ENCODE data around the gene CYBB. TPM values are rescaled to one million over a fixed set of nuclear protein-coding genes. Genes with fewer than 3 reads are reported as not detected.

CYBB gene
- not detected in 2 replicates for total RNA-seq

DNA sequence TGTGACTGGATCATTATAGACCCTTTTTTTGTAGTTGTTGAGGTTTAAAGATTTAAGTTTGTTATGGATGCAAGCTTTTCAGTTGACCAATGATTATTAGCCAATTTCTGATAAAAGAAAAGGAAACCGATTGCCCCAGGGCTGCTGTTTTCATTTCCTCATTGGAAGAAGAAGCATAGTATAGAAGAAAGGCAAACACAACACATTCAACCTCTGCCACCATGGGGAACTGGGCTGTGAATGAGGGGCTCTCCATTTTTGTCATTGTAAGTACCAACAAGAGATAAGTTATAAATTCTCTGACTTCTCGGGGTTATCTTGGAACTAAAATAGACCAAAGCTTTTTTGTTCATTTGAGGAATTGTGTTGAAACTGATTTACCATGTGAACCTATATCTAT lies at the start of gene CYBB:
Gene CYBB, plus strand, starts transcription at position 203 of the 400 bp plus-strand sequence. Its CDS starts 19 bp downstream, at position 222.

GRCh38 chrX:37846934-37847732 lies 67.3 kb downstream of the CYBB start, which contains the start of gene DYNLT3:
DYNLT3 (minus strand) TSS chrX:37847571; CDS start chrX:37847510, 61 bp downstream.

Other genes starting within 250 kb of the CYBB start
- 0.22 and 0.43 TPM in 2 replicates for gene LANCL3, start 208.4 kb upstream of the CYBB start, total RNA-seq
- gene XK, start 94.3 kb upstream of the CYBB start, total RNA-seq, result under 0.01 TPM in 2 replicates
- gene DYNLT3, start 67.5 kb downstream of the CYBB start, total RNA-seq, result 36.2 and 37.1 TPM in 2 replicates
- gene SYTL5, start 226.5 kb downstream of the CYBB start, total RNA-seq, result under 0.01 TPM in 1 of 2 replicates, not detected in the other